Astrocyte (in vitro differentiated cells and primary cell): Measurements from ENCODE around the gene ADGRE1. TPM values are rescaled to one million over a fixed set of nuclear protein-coding genes. Genes with fewer than 3 reads are reported as not detected.

Source experiments
- DNase-seq: peaks from one replicate; pipeline ENCODE4 v3.0.0-alpha.2; 2010; ENCODE audit warnings: low read depth
- FAIRE-seq: peaks from 2 replicates; lab custom pipeline; 2011; peaks lifted over from hg19 to GRCh38; lab: Jason Lieb, UNC
- H2AFZ ChIP-seq: 2 replicates; pipeline ENCODE4 v1.6.0; 2012; ENCODE audit warnings: low read depth, low read length, inconsistent platforms
- H3K27ac ChIP-seq: 2 replicates; pipeline ENCODE4 v1.5.1; 2011; ENCODE audit warnings: low read depth, low read length, inconsistent platforms
- H3K27me3 ChIP-seq: 2 replicates; pipeline ENCODE4 v1.6.0; 2011; ENCODE audit warnings: low read length, inconsistent platforms; ENCODE audit not compliant: insufficient read depth
- H3K36me3 ChIP-seq: 2 replicates; pipeline ENCODE4 v1.5.1; 2011; ENCODE audit warnings: low read length, inconsistent platforms; ENCODE audit not compliant: insufficient read depth
- H3K4me1 ChIP-seq: 2 replicates; pipeline ENCODE4 v1.5.1; 2011; ENCODE audit warnings: low read length, inconsistent platforms; ENCODE audit not compliant: insufficient read depth
- H3K4me2 ChIP-seq: 2 replicates; pipeline ENCODE4 v1.6.0; 2012; ENCODE audit warnings: low read length, inconsistent platforms
- H3K4me3 ChIP-seq: 2 replicates; pipeline ENCODE4 v1.5.1; 2011; ENCODE audit warnings: low read depth, mild to moderate bottlenecking, low read length, inconsistent platforms; ENCODE audit not compliant: insufficient read depth
- H3K79me2 ChIP-seq: 2 replicates; pipeline ENCODE4 v1.6.0; 2012; ENCODE audit warnings: mild to moderate bottlenecking, low read length, inconsistent platforms; ENCODE audit not compliant: insufficient read depth
- H3K9ac ChIP-seq: 2 replicates; pipeline ENCODE4 v1.6.0; 2012; ENCODE audit warnings: mild to moderate bottlenecking, low read length, inconsistent platforms
- H3K9me3 ChIP-seq: 2 replicates; pipeline ENCODE4 v1.5.1; 2012; ENCODE audit warnings: low read depth, mild to moderate bottlenecking, low read length, inconsistent platforms; ENCODE audit not compliant: insufficient read depth
- H4K20me1 ChIP-seq: 2 replicates; pipeline ENCODE4 v1.6.0; 2012; ENCODE audit warnings: low read length, inconsistent platforms; ENCODE audit not compliant: insufficient read depth
- H3K27ac Mint-ChIP-seq: one replicate; pipeline ENCODE4 v1.8.0; 2021; ENCODE audit warnings: mild to moderate bottlenecking, mixed read lengths; ENCODE audit not compliant: unreplicated experiment
- H3K27me3 Mint-ChIP-seq: one replicate; pipeline ENCODE4 v1.8.0; 2021; ENCODE audit warnings: low read depth, mixed read lengths; ENCODE audit not compliant: unreplicated experiment
- H3K36me3 Mint-ChIP-seq: one replicate; pipeline ENCODE4 v1.8.0; 2021; ENCODE audit warnings: low read depth, mixed read lengths; ENCODE audit not compliant: unreplicated experiment
- H3K4me1 Mint-ChIP-seq: one replicate; pipeline ENCODE4 v1.8.0; 2021; ENCODE audit warnings: low read depth, mixed read lengths; ENCODE audit not compliant: unreplicated experiment
- H3K4me3 Mint-ChIP-seq: one replicate; pipeline ENCODE4 v1.8.0; 2021; ENCODE audit warnings: mild to moderate bottlenecking, moderate library complexity, mixed read lengths; ENCODE audit not compliant: unreplicated experiment
- H3K9me3 Mint-ChIP-seq: one replicate; pipeline ENCODE4 v1.8.0; 2021; ENCODE audit warnings: mild to moderate bottlenecking, mixed read lengths; ENCODE audit not compliant: unreplicated experiment
- CTCF ChIP-seq: IDR thresholded peaks from 2 replicates; pipeline ENCODE4 v1.5.1; 2011; ENCODE audit warnings: low read depth, mild to moderate bottlenecking, inconsistent platforms, low read length, moderate library complexity; ENCODE audit not compliant: insufficient read depth
- EZH2 ChIP-seq: IDR thresholded peaks from 2 replicates; pipeline ENCODE4 v1.6.1; 2012; ENCODE audit warnings: mild to moderate bottlenecking, low read length, inconsistent platforms; ENCODE audit not compliant: insufficient read depth
- total RNA-seq: library from RNA; stranded (reverse); gene quantifications from 2 replicates; pipeline ENCODE4 v1.2.1, GENCODE V29; 2021

The ADGRE1 gene
- total RNA-seq, 1 donor from 2014 or later: not detected

- no peaks in the 10 kb centered on the region for H3K36me3 ChIP-seq
- no peak overlapping the region for H2AFZ ChIP-seq
- Mint-ChIP-seq H3K36me3 (no peaks in the 10 kb centered on the region), H3K4me3 (no peak overlapping the region), H3K9me3 (peaks cover 2% of the 10 kb centered on the region), H3K27me3 (no peaks in the 10 kb centered on the region), H3K27ac (no peak overlapping the region), H3K4me1 (no peaks in the 10 kb centered on the region)
- H3K4me3 ChIP-seq: no peak overlapping the region
- no peak overlapping the region for H3K4me2 ChIP-seq
- no peaks in the 10 kb centered on the region for H3K4me1 ChIP-seq
- no peak for FAIRE-seq
- H3K27ac ChIP-seq: no peak overlapping the region
- H3K9ac ChIP-seq: no peak overlapping the region
- H3K27me3 ChIP-seq: no peaks in the 10 kb centered on the region
- no peaks in the 10 kb centered on the region for H4K20me1 ChIP-seq
- TF ChIP-seq CTCF (no peak), EZH2 (no peak)
- no peak for DNase-seq
- H3K9me3 ChIP-seq: no peaks in the 10 kb centered on the region
- H3K79me2 ChIP-seq: no peaks in the 10 kb centered on the region
Measured at GRCh38 chr19:6853868-6854267, 33.5 kb upstream of the ADGRE1 start.

GRCh38 chr19:6854758-6855157, 32.6 kb upstream of the ADGRE1 start:
- H2AFZ ChIP-seq: no peak overlapping the region
- H3K36me3 ChIP-seq: no peaks in the 10 kb centered on the region
- H3K9me3 ChIP-seq: no peaks in the 10 kb centered on the region
- no peak overlapping the region for H3K4me3 Mint-ChIP-seq
- H3K79me2 ChIP-seq: no peaks in the 10 kb centered on the region
- H3K27ac Mint-ChIP-seq: no peak overlapping the region
- no peaks in the 10 kb centered on the region for H3K27me3 ChIP-seq
- no peak overlapping the region for H3K27ac ChIP-seq
- FAIRE-seq (no peak), DNase-seq (no peak)
- H3K4me1 Mint-ChIP-seq: no peaks in the 10 kb centered on the region
- no peak overlapping the region for H3K9ac ChIP-seq
- no peak for TF ChIP-seq EZH2
- no peak for TF ChIP-seq CTCF
- no peak overlapping the region for H3K4me2 ChIP-seq
- no peaks in the 10 kb centered on the region for H3K4me1 ChIP-seq
- H3K36me3 Mint-ChIP-seq: no peaks in the 10 kb centered on the region
- H4K20me1 ChIP-seq: no peaks in the 10 kb centered on the region
- H3K4me3 ChIP-seq: no peak overlapping the region
- H3K27me3 Mint-ChIP-seq: no peaks in the 10 kb centered on the region
- peaks cover 2% of the 10 kb centered on the region for H3K9me3 Mint-ChIP-seq

GRCh38 chr19:6856749-6857372, 30.5 kb upstream of the ADGRE1 start:
- no peaks in the 10 kb centered on the region for H3K36me3 ChIP-seq
- H3K9me3 Mint-ChIP-seq: peaks cover 6% of the 10 kb centered on the region
- no peaks in the 10 kb centered on the region for H3K4me1 ChIP-seq
- no peak overlapping the region for H3K4me3 Mint-ChIP-seq
- TF ChIP-seq CTCF (no peak), EZH2 (no peak)
- no peaks in the 10 kb centered on the region for H3K36me3 Mint-ChIP-seq
- FAIRE-seq (no peak), DNase-seq (no peak)
- no peaks in the 10 kb centered on the region for H4K20me1 ChIP-seq
- no peak overlapping the region for H3K27ac Mint-ChIP-seq
- H3K4me1 Mint-ChIP-seq: no peaks in the 10 kb centered on the region
- no peaks in the 10 kb centered on the region for H3K79me2 ChIP-seq
- no peaks in the 10 kb centered on the region for H3K27me3 ChIP-seq
- no peaks in the 10 kb centered on the region for H3K9me3 ChIP-seq
- H3K27me3 Mint-ChIP-seq: no peaks in the 10 kb centered on the region
- H3K27ac ChIP-seq: no peak overlapping the region
- no peak overlapping the region for H3K4me3 ChIP-seq
- no peak overlapping the region for H2AFZ ChIP-seq
- no peak overlapping the region for H3K4me2 ChIP-seq
- H3K9ac ChIP-seq: no peak overlapping the region
